Epidermal melanocyte (primary cell): Measurements from ENCODE around the gene COL8A1.
"Not testable (repeated sequence)": the region's sequence is repeated elsewhere in the genome, so short reads cannot be mapped to it uniquely, and the experiment has no call there.

Experiments
- DNase-seq: peaks from one replicate; pipeline ENCODE4 v3.0.0; 2011; ENCODE audit warnings: low spot score; ENCODE audit not compliant: insufficient read length

COL8A1 gene

DNA sequence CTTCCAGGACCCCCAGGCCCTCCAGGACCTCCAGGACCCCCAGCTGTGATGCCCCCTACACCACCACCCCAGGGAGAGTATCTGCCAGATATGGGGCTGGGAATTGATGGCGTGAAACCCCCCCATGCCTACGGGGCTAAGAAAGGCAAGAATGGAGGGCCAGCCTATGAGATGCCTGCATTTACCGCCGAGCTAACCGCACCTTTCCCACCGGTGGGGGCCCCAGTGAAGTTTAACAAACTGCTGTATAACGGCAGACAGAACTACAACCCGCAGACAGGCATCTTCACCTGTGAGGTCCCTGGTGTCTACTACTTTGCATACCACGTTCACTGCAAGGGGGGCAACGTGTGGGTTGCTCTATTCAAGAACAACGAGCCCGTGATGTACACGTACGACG is 157.2 kb downstream of the COL8A1 start:
- DNase-seq, result no peak

DNA sequence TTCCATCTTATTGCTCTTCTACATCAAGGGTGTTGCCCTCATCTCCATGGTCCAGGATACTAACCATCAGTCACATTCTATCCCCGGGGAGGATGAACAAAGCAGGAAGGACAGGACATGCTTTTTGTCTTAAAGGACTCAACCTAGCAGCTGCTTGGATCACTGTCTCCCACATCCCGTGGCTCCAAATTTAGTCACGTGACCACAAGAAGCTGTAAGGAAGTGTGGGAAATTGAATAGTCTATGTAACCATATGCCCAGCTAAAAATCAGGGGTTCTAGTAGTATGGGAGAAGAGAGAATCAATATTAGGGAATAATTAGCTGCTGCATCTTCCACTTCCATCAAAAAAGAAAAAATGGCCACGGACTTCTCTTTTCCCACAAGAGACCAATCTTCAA is 161.0 kb downstream of the COL8A1 start:
- DNase-seq, result no peak

DNA sequence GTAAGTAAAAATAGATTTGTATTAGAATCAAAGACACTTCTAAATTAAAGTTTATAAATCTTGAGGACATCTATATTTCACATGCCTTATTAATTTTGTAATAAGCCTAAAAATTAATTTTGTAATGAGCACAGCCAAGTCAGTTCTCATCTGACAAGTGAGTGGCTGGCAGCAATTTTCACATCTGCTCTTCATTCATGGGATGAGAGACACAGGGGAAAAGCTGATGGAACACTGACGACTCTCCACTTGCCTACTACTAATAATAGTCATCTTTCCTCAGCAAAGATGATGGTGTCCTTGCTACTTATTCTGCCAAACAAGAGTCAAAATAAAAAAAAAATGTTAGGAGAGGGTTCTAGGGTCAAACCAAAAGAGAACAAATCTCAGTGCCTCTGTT is 164.9 kb downstream of the COL8A1 start:
- no peak for DNase-seq

DNA sequence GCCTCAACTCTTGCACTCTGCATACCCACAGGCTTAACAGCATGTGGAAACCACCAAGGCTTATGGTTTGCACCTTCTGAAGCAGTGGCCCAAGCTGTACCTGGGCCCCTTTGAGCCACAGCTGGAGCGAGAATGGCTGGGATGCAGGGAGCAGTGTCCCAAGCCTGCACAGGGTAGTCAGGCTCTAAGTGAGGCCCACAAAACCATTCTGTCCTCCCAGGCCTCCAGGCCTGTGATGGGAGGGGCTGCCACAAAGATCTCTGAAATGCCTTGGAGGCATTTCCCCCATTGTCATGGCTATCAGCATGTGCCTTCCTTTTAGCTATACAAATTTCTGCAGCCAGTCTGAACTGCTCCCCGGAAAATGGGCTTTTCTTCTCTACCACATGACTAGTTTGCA is 166.8 kb downstream of the COL8A1 start:
- DNase-seq, result no peak

DNA sequence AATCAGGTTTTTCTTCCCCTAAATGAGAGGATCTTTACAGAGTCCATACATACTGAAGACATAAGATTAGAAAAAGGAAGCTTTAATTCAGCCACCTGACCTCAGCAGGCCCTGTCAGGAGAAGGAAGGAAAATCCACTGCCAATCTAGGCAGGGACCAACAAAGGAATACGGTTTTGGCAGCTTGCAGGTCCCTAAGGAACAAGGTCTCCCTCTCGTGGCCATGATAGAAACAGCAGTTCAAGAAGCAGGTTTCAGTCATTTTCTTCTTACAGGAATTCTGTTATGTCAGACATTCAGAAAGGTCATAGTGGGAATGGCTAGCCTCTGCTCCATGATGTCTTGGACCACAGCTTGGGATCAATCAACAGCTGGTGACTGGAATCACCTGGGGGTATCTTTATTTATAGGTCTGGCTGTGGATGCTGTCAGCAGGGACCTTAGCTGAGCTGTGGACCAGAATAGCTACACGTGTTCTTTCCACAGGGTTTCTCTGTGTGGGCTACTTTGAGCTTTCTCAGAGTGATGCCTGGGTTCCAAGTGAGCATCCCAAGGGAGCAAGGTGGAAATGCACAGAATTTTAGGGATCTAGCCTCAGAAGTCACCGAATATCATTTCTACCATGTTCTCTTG is 169.9 kb downstream of the COL8A1 start:
- DNase-seq, result peak; percentile 75

- no peak for DNase-seq
These were observed 171.2 kb downstream of the COL8A1 start for GRCh38 chr3:99809565-99809964.

GRCh38 chr3:99810403-99810802 is 172.0 kb downstream of the COL8A1 start:
- no peak for DNase-seq

GRCh38 chr3:99817047-99817436 is 178.6 kb downstream of the COL8A1 start:
- DNase-seq, result no peak

GRCh38 chr3:99817437-99818240 is 179.2 kb downstream of the COL8A1 start, which contains the start of gene CMSS1:
TSS of gene CMSS1 (plus strand) at chr3:99817862.
- peak; percentile 64 for DNase-seq

- no peak for DNase-seq
These were observed 180.4 kb downstream of the COL8A1 start for GRCh38 chr3:99818818-99819217.

- no peak for DNase-seq
These were observed 185.6 kb downstream of the COL8A1 start for GRCh38 chr3:99823723-99824711.

GRCh38 chr3:99825004-99825640 is 186.7 kb downstream of the COL8A1 start:
- DNase-seq, result no peak

GRCh38 chr3:99829844-99830243 is 191.4 kb downstream of the COL8A1 start:
- DNase-seq, result no peak

DNA sequence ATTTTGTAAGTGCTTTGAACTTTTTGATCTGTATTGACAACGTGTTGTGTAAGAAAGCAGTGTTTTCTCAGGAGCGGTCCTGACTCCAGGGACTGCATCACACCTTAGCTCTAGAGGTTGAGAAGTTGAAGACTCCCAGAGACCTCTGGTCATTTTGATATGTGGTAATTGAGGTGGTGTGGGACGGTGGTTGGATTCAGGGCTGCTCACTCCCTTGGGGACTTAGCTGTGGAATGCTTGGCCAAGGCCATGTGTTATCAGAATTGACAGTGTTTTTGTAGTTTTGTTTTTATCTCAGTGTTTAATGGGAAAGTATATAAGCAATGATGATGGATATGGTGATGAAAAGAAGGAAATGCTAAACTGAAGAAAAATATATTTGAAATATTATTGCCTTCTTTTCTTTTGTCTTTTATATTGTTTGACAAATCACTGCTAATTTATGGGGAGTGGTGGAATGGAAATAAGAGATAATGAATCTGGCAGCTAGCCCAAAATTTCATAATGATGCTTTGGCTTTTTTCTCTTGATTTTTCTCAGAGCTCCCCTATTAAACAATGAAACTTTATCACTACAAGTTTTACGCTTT is 195.3 kb downstream of the COL8A1 start:
- DNase-seq, result no peak

DNA sequence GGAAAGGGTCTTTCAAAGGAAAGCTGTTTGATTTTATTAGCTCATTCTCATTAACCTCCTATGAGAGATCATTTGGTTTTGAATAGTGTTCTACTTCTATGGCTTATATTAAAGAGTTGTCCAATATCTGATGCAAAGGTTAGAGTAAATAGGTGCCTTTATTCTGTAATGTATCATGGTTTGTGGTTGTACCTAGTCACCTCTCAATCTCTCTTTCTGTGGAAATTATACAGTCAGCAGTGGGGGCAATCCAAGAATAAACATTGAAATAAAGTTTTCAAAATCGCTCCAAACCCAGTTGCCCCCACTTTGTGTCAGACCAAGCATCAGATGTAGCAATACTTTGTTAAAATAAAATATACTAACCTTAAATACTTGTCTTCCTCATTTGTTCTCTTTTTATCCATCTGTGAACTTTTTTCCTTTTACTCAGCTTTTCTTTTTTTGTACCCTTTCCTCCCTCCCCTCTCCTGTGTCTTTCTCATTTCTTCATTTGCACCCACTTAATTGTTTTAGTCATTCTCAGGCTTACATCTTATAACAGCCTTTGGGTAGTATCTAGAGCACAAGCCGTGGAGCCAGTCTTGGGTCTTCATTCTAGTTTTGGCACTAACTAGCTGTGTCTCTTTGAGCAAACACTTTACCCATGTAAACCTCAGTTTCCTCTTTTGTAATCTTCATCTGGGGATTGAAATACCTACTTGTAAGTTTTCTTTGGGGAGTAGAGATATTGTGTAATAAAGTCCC is 196.0 kb downstream of the COL8A1 start:
- DNase-seq, result no peak

DNA sequence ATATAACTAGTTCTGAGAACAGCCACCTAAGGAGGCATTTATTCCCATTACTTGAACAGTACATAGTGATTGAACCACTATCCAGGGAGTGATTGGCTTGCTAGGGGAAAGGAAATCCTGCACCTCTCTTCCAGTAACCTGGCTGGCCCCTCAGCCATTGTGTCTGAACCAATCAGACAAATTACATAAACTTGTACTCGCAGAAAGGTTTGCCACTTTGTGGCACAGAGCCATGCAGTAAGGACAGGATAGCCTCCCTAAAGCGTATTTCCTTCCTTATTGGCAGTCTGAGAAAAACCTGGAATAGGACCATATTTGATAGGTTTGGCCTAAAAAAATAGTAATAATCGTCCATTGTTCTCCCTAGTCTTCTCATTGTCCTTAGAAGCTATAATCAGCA is 198.3 kb downstream of the COL8A1 start:
- DNase-seq, result no peak

- no peak for DNase-seq
These were observed 199.3 kb downstream of the COL8A1 start for GRCh38 chr3:99837715-99838114.

- DNase-seq, result no peak
These were observed 200.4 kb downstream of the COL8A1 start for GRCh38 chr3:99838755-99839154.

GRCh38 chr3:99839613-99840012 is 201.2 kb downstream of the COL8A1 start:
- no peak for DNase-seq

DNA sequence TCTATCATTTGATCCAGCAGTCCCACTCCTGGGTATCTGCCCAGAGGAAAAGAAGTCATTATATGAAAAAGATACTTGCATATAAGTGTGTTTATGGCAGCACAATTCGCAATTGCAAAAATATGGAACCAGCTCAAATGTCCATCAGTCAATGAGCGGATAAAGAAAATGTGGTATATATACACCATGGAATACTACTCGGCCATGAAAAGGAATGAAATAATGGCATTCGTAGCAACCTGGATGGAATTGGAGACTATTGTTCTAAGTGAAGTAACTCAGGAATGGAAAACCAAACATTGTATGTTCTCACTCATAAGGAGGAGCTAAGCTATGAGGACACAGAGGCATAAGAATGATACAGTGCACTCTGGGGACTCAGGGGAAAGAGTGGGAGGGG is 203.6 kb downstream of the COL8A1 start:
- not testable (repeated sequence) for DNase-seq
